ENCODE results near the gene SRRT.

SRRT gene

DNA sequence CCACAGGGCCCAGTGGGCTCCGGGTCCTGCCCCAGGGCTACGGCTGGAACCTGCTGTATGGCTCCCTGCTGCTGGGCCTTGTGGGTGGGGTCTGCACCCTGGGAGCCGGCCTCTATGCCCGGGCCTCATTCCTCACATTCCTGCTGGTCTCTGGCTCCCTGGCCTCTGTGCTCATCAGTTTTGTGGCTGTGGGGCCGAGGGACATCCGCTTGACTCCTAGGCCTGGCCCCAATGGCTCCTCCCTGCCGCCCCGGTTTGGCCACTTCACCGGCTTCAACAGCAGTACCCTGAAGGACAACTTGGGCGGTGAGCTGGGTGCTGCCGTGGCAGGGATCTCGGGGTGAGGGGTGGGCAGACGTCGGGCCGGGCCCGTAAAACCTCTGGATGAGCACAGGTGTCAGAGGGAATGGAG lies 18.0 kb upstream of the SRRT start:
- no peak for DNase-seq

DNA sequence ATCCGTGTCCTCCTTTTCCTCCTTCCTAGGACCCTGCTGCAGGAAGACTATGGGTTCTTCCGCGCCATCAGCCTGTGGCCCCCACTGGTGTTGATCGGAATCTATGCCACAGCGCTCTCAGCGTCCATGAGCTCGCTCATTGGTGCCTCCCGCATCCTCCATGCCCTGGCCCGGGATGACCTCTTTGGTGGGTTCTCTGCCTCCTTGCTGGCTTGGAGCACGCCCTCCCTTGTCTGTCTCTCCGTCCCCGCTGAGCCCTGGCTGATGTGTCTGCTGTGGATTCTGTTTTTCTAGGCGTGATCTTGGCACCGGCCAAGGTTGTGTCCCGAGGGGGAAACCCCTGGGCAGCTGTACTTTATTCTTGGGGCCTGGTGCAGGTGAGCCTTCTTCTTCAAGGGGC lies 15.0 kb upstream of the SRRT start:
- no peak for DNase-seq

DNA sequence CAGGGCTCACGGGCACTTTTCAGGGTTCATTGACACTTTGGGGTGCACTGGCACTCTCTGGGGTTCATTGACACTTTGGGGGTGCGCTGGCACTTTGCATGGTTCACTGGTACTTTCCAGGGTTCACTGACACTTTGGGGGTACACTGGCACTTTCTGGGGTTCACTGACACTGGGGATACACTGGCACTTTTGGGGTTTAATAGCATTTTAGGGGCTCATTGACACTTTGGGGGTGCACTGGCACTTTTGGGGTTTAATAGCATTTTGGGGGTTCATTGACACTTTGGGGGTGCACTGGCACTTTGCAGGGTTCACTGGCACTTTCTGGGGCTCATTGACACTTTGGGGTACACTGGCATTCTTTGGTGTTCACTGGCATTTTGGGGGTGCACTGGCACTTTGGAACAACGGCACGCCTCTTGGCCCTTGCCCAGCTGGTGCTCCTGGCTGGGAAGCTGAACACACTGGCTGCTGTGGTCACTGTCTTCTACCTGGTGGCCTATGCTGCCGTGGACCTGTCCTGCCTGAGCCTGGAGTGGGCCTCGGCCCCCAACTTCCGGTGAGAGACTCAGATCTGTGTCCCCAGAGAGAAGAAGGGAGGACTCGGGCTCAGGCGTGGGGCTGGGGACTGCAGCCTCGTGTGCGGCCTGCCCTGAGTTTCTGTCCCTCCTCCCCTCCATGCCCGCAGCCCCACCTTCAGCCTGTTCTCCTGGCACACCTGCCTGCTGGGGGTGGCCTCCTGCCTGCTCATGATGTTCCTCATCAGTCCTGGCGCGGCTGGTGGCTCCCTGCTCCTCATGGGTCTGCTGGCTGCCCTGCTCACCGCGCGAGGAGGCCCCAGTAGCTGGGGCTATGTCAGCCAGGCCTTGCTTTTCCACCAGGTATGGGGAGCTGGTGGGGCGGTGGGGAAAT lies 13.9 kb upstream of the SRRT start:
- DNase-seq = no peak

DNA sequence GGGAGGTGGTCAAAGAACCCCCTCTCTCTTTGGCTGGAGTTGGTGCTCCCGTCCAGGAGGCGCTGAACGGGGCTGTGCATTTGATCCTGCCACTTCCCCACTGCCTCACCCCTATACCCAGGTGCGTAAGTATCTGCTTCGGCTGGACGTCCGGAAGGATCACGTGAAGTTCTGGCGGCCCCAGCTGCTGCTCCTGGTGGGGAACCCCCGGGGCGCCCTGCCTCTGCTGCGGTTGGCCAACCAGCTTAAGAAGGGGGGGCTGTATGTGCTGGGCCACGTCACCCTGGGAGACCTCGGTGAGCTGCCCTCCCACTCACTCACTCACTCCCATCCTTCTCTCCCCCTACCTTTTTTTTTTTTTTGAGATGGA lies 13.3 kb upstream of the SRRT start:
- DNase-seq = no peak

DNA sequence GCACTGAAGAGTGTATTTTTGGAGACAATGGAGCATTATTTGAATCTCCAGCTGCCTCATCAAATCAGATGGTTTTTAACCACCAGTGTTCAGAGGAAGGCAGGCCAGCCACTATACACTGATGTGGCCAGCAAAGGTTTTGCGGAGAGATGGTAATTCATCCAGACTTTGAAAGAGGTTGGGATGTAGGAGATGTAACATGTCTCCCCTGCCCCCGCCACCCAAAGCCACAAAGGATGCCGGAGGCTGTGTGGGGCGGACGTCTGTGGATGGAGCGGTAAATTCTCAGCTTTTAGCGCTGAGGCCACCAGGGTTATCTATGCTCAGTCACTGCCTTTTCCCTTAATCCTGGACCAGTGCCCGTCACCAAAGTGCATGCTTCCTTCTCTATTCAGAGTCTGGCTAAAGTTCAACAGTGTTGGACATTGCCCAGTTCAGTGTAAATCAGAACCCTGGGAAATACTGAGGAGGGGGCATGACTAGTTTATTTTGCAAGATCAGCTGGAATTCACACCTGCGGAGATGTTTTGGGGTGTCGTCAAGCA lies 11.4 kb upstream of the SRRT start:
- DNase-seq = no peak

DNA sequence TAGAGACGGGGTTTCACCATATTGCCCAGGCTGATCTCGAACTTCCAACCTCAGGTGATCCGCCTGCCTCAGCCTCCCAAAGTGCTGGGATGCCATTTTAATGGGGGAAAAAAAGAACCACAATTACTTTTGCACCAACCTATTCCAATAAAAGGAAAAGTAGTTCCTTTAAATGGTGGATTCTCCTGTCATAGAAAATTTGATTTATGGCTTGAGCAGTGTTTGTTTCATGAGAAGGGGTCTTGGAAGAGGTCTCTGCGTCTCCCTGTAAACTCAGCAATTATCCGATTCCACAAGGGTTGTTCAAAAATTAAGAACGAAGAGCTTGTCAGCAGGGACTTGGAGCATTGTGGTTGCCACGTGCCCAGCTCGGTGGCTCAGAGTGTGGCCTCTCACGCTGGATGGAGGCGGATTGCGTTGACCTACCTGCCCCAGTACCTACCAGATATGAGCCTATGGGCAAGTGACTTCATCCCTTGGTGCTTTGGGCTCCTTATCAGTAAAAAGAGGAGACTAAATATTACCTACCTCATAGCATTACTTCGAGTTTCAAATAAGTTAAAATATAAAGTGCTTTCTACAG lies 10.5 kb upstream of the SRRT start:
- no peak for DNase-seq

DNA sequence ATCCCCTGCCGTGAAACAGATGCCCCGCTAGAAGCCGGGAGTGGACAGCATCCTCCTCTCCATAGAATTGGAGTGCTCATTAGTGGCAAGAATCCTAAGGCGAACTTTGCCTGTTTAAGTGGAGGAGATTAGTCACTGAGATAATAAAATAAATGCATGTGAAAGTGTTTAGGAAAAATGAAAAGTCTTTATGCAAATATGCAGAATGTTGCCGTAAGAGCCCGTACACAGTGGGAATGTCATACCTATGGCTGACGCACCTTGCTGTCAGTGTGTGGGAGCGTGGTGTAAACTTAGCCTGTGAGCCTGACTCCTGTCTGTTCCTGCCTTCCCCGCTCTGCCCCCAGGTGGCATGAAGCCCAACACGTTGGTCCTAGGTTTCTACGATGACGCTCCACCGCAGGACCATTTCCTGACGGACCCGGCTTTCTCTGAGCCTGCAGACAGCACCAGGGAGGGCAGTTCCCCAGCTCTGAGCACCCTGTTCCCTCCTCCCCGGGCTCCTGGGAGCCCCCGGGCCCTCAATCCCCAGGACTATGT lies 9.5 kb upstream of the SRRT start:
- no peak for DNase-seq

DNA sequence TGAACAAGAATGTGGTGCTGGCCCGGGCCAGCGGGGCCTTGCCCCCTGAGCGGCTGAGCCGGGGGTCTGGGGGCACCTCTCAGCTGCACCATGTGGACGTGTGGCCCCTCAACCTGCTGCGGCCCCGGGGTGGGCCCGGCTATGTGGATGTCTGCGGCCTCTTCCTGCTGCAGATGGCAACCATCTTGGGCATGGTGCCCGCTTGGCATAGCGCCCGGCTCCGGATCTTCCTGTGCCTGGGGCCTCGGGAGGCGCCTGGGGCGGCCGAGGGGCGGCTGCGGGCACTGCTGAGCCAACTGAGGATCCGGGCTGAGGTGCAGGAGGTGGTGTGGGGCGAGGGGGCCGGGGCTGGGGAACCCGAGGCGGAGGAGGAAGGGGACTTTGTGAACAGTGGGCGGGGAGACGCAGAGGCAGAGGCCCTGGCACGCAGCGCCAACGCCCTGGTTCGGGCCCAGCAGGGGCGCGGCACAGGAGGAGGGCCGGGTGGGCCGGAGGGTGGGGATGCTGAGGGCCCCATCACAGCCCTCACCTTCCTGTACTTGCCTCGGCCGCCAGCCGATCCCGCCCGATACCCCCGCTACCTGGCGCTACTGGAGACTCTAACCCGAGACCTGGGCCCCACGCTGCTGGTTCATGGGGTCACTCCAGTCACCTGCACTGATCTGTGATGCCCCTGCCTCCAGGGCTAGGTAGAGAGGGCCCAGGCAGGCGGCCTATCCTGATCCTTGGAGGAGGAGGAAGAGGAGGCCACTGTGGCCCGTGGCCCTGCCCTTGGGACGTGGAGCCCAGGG lies 8.8 kb upstream of the SRRT start:
- no peak for DNase-seq

DNA sequence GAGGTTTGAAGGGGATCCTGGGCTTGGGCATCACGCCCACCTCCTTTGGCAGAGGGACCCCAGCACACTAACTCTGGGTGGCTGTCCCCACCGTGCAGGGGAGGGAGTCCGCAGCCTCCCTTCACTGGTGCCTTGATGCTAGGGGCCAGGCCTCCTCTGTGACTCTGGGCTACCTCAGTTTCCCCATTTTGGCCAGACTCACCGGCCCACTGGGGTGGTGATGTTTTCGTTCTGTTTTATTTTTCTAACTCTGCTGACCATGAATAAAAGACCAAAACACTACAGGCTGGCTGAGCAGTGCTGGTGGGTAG lies 8.2 kb upstream of the SRRT start:
- no peak for DNase-seq

DNA sequence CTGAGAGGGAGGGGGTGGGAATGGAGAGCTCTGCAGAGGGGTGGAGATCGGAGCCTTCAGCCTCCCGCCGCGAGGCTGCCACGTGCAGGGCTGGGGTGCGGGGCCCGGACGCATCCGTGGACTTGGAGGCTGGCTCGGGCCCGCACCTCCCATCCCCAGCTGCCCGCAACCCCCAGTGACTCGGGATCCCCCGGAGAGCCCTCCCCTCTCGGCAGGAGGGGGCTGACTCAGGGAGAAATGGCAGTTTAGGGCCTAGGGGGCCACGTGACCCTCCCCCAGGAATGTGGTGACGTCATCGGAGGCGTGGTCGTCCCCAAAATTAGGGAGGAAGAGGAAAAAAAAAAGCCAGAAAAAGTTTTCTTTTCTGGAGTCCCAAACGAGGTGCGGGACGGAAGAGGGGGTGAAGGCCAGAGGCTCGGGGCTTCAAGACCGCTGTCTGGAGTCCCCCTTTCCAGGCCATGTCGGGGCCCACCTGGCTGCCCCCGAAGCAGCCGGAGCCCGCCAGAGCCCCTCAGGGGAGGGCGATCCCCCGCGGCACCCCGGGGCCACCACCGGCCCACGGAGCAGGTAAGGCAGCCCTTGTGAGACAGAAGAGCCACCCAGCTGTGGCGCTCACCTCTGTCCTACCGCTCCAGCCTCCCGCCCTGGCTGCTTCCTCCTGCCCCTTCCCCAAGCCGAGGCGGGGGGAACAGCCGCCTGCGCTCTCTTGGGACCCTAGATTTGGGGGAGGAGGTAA lies 7.7 kb upstream of the SRRT start, which contains the start of gene TRIP6:
TRIP6 (plus strand) TSS at position 348 of the 736 bp plus-strand sequence; CDS start at position 459, 111 bp downstream.
- DNase-seq = peak; percentile 53

DNA sequence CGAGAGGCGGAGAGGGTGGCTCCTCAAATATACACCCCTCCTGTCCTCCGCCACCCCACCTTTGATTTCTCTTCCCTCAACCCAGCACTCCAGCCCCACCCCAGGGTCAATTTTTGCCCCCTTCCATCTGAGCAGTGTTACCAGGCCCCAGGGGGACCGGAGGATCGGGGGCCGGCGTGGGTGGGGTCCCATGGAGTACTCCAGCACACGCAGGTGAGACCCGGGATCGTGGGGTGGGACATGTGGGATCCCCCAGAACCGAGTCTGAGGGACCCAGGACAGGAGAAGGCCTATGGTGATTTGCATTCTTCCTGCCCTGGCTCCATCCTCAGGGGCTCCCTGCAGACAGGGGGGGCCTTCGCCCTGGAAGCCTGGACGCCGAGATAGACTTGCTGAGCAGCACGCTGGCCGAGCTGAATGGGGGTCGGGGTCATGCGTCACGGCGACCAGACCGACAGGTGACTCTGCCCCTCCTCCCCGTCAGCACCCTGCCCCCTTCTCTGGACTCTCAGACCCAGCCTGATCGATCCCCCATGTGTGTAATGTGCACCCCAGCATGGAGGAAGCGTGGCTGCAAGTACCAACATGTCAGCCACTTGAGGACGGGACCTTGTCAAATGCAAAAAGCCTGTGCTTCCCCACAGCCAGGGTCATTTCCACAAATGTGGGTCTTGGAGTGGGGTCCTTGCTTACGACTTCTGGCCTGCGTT lies 7.0 kb upstream of the SRRT start:
- no peak for DNase-seq

DNA sequence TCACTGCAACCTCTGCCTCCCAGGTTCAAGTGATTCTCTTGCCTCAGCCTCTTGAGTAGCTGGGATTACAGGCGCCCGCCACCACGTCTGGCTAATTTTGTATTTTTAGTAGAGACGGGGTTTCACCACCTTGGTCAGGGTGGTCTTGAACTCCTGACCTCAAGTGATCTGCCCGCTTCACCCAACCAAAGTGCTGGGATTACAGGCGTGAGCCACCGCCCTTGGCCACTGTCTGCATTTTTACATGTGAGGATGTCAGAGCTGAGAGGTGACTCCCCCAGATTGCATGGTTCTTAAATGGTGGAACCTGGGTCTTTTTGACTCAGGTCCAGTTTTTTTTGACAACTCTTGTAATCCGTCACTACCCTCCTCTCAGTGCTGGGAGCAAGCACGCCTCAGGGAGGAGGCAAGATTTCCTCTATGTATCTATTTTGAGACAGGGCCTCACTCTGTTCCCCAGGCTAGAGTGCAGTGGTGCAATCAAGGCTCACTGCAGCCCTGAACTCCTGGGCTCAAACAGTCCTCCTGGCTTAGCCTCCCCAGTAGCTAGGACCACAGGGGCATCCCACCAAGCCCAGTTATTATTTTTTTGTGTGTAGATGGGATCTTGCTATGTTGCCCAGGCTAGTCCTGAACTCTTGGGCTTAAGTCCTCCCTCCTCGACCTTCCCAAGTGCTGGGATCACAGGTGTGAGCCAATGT lies 1.2 kb upstream of the SRRT start:
- no peak for DNase-seq

DNA sequence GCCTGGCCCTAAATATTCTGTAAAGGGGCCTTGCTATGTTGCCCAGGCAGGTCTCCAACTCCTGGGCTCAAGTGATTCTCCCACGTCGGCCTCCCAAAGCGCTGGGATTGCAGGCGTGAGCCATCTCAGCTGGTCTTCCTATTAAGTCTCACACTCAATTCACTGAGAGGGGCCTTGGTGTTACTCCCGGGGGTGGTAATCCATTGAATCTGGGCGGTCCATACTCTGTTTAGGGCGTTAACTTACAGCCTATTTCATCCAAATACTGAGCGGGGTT lies 665 bp upstream of the SRRT start:
- no peak for DNase-seq

DNA sequence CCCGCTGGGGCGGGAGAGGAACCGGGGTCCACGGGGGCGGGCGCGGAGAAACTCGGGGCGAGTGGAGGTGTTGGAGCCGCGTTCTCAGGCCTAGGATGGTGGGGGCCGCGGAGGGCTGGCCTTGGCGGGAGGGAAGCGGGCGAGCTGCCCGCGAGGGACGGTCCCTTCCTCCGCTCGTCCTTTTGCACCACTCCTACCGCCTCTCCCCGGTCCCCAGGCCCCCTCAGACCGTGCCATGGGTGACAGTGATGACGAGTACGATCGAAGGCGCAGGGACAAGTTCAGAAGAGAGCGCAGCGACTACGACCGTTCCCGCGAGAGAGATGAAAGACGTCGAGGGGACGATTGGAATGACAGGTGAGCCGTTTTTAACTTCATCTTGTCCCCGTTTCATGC lies 451 bp downstream of the SRRT start:
- DNase-seq = peak; percentile 35

DNA sequence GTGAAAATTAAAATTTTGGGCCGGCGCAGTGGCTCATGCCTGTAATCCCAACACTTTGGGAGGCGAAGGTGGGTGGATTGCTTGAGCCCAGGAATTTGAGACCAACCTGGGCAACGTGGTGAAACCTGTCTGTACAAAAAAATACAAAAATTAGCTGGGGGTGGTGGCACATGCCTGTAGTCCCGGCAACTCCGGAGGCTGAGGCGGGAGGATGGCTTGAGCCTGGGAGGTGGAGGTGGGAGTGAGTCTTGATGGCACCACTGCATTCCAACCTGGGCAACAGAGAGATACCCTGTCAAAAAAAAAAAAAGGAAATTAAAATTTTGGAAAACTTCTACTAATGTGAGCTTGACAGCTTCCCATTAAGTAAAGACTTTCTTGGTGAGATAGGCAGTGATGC lies 3.1 kb downstream of the SRRT start:
- DNase-seq = no peak

DNA sequence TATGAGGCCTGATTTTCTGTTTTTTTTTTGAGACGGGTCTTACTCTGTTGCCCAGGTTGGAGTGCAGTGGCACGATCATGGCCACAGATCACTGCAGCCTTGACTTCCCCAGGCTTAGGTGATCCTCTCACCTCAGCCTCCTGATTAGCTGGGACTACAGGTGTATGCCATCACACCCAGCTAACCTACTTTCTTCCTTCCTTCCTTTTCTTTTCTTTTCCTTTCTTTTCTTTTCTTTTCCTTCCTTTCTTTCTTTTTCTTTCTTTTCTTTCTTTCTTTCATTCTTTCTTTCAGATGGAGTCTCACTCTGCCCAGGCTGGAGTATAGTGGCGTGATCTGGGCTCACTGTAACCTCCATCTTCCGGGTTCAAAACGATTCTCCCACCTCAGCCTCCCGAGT lies 3.8 kb downstream of the SRRT start:
- DNase-seq = no peak

DNA sequence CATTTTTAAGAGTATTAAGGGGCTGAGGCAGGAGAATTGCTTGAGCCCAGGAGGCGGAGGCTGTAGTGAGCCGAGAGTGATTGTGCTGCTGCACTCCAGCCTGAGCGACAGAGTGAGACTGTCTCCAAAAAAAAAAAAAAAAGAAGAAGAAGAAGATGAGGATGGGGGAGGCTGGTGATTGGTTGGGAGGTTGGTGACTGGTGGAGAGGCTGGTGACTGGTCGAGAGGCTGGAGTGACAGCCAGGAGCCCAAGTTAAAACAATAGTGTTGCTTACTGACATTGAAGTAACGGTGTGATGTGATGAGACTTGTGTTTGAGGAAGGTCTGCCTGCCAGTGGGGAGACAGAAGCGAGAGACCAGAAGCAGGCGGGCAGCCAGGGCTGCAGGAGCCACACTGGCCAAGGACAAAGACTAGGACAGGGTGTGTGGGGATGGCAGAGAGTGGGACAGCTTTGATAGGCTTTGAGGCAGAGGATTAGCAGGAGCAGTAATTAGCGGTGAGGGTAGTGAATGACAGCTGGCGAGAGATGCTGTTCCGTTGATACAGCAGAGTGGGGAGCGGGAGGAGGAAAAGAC lies 4.9 kb downstream of the SRRT start:
- DNase-seq = no peak

DNA sequence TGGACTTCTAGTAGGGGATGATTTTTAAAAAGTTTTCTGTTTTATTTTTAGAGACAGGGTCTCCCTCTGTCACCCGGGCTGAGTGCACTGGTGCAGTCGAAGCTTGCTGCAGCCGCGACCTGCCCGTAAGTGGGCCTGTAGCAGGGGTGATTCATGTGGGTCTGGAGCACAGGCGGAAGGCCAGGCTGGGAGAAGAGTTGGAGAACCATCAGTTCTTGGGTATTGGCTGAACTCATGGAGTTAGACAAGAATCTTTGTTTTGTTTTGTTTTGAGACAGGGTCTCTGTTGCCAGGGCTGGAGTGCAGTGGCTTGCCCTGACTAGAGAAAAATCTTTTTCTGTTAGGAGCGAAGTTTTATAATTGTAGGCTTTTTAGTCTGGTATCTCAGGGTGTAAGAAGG lies 5.7 kb downstream of the SRRT start:
- DNase-seq = no peak

DNA sequence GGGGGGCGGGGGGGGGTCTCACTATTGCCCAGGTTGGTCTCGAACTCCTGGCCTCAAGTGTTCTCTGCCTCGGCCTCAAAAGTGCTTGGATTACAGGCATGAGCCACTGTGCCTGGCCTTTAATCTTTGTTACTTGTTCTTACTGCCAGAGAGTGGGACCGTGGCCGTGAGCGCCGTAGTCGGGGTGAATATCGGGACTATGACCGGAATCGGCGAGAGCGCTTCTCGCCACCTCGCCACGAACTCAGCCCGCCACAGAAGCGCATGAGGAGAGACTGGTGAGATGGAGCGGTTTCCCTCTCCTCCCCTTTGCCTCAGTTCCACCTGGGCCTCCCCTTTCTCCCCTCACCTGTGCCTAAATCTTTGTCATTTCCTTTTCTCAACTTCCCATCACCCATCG lies 6.2 kb downstream of the SRRT start:
- DNase-seq = no peak

DNA sequence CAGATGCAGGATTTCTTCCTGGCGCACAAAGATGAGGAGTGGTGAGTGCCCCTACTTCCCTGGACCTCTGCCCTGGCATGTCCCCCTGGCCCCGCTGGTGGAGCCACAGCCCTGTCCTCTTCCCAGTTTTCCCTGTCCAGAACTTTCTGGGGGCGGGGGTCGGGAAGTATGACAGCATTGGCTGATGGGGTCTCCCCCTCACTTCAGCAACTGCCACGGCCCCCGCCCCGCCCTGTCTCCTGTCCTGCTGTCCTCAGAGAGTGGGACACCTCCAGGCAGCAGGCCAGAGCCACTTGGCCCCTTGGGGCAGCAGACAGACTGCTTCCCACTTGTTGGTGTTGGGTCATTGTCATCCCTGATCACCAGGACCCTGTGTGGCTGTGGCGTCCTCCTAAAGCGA lies 7.3 kb downstream of the SRRT start:
- DNase-seq = no peak

All from CD4-positive, alpha-beta T cell treated with Interleukin-10 for 1 hour (primary cell).